COLO668 (cell line): Measurements from ENCODE around the gene PNPLA3.
A peak's percentile ranks its signal among the peaks of the same experiment; 100 is the strongest.
"Not testable (repeated sequence)": the region's sequence is repeated elsewhere in the genome, so short reads cannot be mapped to it uniquely, and the experiment has no call there.

Source experiments
- DNase-seq: peaks from one replicate; lab custom pipeline; 2025; ENCODE audit not compliant: unreplicated experiment; lab: John Stamatoyannopoulos, UW

PNPLA3 gene

DNA sequence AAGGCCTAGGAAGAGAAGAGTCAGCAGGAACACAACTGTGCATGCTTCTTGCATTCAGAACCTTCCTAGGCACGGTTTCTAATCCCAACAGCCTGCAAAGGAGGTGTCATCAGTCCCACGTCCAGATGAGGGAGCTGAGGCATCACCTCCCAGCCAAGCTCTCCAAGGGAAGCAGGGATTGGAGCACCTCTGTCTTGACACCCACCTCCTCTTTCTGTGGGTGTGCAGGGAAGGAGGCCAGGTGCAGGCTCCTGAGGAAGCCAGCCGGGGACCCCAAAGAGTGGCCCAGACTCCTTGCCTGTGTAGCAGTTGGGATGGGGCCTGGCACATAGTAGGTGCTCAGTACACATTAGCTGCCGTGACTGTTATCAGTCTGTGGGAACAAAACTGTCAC is 33.7 kb upstream of the PNPLA3 start:
- peak; percentile 6 for DNase-seq

DNA sequence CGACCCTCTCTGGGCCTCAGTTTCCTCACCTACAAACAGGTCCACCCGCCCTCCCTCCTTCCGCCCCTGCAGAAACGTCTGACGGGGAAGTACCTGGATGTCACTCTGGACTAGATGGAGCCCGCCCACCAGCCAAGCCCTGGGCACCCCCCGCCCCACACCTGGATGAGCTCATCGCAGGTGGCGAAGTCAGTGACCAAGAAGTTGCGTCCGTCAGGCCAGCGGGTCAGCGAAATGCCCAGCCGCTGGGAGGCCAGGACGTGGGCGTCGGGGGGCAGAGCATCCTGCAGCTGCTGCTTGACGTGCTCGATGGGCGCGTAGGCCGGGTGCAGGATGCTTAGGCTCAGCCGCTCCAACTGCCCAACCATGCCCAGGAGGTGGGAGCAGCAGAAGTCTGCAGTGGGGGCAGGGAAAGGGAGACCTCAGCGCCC is 32.7 kb upstream of the PNPLA3 start:
- peak; percentile 46 for DNase-seq

GRCh38 chr22:43891360-43892182 is 32.0 kb upstream of the PNPLA3 start, which contains the start of gene PNPLA5:
PNPLA5 (minus strand) TSS chr22:43892013; CDS start chr22:43891880, 133 bp downstream.
- peak; percentile 28 for DNase-seq

- DNase-seq = no peak
These were observed 31.3 kb upstream of the PNPLA3 start for GRCh38 chr22:43892183-43892894.

- no peak for DNase-seq
These were observed 30.3 kb upstream of the PNPLA3 start for GRCh38 chr22:43893266-43893665.

DNA sequence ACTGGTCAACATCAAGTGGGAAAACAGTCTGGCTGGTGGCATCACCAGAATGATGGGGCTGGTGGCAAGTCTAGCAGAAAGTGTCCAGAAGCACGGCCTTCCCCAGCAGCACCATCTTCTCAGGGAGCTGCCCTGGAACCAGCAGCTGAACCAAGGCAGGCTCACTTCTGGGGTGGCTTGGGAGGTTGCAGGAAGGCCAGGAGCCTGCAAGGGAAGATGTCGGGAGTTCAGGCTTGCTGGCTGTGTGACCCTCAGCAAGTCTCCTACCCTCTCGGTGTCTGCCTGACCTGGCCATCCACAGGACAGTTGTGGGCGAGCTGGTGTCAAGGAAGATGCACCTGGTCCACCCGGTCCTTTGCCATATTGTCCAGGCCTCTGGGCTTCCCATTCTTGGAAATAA is 29.5 kb upstream of the PNPLA3 start:
- DNase-seq = no peak

DNA sequence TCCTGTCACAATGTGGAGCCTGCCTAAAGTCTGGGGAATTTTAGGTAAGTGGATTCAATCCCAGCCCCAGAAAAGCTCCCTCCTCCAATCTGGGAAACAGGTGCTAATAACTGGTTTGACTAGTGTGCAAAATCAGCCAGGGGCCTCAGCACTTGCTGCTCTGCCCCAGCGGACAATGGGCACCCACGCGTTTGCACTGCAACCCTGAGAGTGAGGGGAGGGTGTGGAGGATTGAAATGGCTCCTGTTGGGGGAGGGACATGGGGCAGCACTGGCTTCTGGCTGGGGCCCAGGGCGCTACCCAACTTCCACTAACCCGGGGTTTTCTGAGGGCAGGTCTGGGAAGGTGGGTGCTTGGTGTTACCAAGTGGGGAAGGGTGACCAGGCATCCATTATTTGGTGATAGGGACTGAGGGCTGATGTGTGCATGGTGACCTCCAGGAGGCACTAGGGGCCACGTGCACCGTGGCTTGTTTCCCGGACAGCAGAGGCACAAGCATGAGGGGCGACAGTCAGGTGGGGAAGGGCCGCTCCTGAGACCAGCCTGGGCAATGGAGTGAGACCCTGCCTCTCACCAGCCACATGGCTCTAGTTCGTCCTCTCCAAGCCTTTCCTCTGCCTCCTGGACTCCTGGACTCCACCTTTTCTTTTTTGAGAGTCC is 27.5 kb upstream of the PNPLA3 start:
- DNase-seq = no peak

GRCh38 chr22:43897751-43898261 is 25.8 kb upstream of the PNPLA3 start:
- no peak for DNase-seq

GRCh38 chr22:43900206-43900605 is 23.4 kb upstream of the PNPLA3 start:
- no peak for DNase-seq

GRCh38 chr22:43901976-43902643 is 21.5 kb upstream of the PNPLA3 start:
- DNase-seq = peak; percentile 55

DNA sequence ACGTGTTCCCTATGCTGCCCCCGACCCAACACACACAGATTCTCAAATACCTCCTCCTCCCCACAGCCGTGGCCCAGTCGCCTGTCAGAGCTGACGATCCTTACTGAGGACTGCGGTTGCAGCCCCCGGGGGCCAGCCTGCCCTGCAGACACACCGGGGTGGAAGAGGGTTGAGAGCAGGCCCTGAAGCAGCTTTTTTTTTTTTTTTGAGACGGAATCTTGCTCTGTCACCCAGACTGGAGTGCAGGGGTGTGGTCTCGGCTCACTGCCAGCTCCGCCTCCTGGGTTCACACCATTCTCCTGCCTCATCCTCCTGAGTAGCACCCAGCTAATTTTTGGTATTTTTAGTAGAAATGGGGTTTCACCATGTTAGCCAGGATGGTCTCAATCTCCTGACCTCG is 20.6 kb upstream of the PNPLA3 start:
- DNase-seq = not testable (repeated sequence)

- DNase-seq = peak; percentile 11
These were observed 19.2 kb upstream of the PNPLA3 start for GRCh38 chr22:43904412-43904811.

DNA sequence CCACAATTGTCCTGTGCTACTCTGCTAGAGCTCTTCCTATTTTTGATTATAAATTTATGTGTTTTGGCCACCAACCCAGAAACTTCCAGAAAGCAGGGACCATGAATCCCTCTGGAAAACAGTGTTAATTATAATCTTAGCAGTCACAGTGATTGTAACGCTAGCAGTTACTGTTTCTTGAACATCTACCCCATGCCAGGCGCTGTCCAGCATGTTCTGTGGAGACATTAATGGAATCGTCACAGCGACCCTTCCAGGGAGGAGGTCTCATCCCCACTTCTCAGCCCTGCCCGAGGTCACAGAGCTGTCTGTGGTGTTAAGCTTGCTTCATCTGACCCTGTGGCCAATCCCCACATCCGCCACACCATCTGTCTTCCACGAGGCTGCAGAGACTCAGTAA is 17.9 kb upstream of the PNPLA3 start:
- no peak for DNase-seq

DNA sequence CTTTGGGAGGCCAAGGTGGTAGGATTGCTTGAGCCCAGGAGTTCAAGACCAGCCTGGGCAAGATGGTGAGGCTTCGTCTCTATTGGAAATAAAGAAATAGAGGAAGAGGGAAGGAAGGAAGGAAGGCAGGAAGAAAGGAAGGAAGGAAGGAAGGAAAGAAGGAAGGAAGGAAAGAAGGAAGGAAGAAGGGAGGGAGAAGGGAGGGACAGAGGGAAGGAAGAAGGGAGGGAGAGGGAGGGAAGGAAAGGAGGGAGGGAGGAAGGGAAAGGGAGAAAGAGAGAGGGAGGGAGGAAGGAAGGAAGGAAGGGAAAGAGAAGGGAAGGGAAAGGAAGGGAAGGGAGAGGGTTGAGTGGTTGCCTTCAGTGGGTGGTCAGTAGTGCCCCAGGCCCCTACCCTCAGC is 13.9 kb upstream of the PNPLA3 start:
- no peak for DNase-seq

- DNase-seq = peak; percentile 54
These were observed 13.4 kb upstream of the PNPLA3 start for GRCh38 chr22:43910178-43910695.

DNA sequence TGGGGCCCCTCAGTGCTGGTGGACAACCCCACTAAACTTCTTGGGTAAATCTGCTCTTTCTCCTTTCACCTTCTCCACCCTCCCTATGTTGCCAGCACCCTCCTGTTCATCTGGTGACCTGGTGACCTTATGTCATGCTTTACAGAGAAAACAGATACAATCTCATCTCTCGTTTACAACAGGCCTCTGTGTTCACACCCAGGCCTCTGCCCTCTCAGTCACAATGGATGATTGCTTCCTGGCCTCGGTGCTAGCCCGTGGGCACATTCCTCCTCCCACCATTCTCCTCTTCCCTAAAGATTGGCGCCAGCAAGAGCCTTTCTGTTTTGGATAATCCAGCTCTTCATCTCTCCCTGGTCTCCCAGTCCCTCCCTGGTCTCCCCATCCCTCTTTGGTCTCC is 12.3 kb upstream of the PNPLA3 start:
- DNase-seq = no peak

DNA sequence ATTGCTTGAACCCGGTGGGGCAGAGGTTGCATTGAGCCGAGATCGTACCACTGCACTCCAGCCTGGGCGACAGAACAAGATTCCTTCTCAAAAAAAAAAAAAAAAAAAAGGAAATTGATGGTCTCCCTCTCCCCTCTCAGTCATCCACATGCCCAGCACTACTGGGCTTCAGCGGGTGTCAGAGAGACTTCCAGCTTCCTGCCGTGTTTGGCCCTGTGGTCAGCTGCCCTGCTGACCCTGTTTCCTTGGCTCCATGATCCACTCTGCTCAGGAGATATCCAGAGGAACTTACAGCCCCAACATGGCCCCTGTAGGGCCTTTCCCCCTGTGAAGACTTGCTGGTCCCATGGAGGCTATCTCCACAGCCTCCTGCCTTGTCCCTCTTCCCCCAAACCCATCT is 6.1 kb upstream of the PNPLA3 start:
- no peak for DNase-seq

DNA sequence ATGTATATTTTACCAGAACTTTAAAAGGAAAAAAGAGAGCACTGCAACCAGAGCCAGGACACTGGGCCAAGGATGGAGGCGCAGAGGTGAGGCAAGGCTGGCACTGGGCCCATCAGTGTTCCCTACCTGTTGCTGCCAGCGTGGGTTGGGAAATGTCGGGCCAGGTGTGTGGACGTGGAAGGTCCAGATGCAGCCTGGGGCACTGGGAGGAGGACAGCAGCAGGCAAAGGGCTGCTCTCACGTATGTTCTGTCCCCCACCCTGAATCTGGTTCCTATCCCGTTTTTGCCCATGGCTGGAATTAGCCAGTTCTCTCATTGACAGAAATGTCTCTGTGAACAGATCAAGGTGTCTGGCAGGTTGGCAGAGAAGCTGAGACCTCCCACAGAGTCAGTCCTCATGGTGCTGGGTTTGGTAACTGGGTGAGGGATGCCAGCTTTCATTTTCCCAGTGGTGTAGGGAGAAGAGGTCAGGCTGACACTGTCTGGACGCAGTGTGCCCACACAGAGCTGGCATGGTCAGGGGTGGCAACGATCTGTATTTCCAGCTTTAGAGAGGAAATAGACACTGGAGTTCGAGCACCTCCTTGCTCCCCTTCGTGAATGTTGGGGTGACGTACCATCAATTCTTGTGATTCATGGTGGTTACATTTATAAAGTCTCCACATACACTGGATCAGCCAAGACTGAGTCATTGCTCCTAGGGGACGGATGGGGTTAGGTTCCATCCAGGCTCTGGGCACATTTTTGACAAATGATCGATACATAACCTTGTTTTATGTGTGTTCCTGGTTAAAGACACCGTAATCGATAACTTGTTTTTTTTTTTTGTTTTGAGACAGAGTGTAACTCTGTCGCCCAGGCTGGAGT is 4.3 kb upstream of the PNPLA3 start:
- no peak for DNase-seq

- DNase-seq = no peak
These were observed 2.2 kb upstream of the PNPLA3 start for GRCh38 chr22:43921370-43921769.

GRCh38 chr22:43922123-43922522 is 1.5 kb upstream of the PNPLA3 start:
- no peak for DNase-seq
